Measurements from ENCODE around the gene ZDHHC8.

Gene ZDHHC8

GRCh38 chr22:20141186-20142077, 9.8 kb downstream of the ZDHHC8 start:
- no peak for DNase-seq

DNA sequence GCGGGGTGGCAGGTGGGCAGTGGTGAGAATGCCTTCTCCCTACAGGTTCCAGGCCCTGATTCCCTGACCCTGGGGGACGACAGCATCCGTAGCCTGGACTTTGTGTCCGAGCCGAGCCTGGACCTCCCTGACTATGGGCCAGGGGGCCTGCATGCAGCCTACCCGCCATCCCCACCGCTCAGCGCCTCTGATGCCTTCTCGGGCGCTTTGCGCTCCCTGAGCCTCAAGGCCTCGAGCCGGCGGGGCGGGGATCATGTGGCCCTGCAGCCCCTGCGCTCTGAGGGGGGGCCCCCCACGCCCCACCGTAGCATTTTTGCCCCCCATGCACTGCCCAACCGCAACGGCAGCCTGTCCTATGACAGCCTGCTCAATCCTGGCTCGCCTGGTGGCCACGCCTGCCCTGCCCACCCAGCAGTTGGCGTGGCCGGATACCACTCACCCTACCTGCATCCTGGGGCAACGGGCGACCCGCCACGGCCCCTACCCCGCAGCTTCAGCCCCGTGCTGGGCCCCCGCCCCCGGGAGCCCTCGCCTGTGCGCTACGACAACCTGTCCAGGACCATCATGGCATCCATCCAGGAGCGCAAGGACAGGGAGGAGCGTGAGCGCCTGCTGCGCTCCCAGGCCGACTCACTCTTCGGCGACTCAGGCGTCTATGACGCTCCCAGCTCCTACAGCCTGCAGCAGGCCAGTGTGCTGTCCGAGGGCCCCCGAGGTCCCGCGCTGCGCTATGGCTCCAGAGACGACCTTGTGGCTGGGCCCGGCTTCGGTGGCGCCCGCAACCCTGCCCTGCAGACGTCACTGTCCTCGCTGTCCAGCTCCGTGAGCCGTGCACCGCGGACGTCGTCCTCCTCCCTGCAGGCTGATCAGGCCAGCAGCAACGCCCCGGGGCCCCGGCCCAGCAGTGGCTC, 11.4 kb downstream of the ZDHHC8 start:
- DNase-seq = no peak
- no peak for TF ChIP-seq CTCF (IDR thresholded peaks at IDR 0.05; ENCODE audit: low read depth, low read length)
- Histone ChIP-seq H3K27ac (no peak overlapping the region), H3K36me3 (no peaks in the 10 kb centered on the region; the same call in 1 of the 2 replicates), H3K4me3 (ENCODE audit: low read depth, low read length) (no peak overlapping the region), H3K9me3 (ENCODE audit: severe bottlenecking) (no peaks in the 10 kb centered on the region), H3K27me3 (ENCODE audit: insufficient read depth, low read depth, severe bottlenecking) (no peaks in the 10 kb centered on the region)

More at GRCh38 chr22:20141186-20142077, 9.8 kb downstream of the ZDHHC8 start:
- Histone ChIP-seq H3K4me3 (ENCODE audit: low read depth, low read length) (no peak overlapping the region), H3K27ac (no peak overlapping the region), H3K36me3 (no peaks in the 10 kb centered on the region; the same call in 1 of the 2 replicates), H3K9me3 (ENCODE audit: severe bottlenecking) (no peaks in the 10 kb centered on the region), H3K27me3 (ENCODE audit: insufficient read depth, low read depth, severe bottlenecking) (no peaks in the 10 kb centered on the region)
- no peak for TF ChIP-seq CTCF (IDR thresholded peaks at IDR 0.05; ENCODE audit: low read depth, low read length)

DNA sequence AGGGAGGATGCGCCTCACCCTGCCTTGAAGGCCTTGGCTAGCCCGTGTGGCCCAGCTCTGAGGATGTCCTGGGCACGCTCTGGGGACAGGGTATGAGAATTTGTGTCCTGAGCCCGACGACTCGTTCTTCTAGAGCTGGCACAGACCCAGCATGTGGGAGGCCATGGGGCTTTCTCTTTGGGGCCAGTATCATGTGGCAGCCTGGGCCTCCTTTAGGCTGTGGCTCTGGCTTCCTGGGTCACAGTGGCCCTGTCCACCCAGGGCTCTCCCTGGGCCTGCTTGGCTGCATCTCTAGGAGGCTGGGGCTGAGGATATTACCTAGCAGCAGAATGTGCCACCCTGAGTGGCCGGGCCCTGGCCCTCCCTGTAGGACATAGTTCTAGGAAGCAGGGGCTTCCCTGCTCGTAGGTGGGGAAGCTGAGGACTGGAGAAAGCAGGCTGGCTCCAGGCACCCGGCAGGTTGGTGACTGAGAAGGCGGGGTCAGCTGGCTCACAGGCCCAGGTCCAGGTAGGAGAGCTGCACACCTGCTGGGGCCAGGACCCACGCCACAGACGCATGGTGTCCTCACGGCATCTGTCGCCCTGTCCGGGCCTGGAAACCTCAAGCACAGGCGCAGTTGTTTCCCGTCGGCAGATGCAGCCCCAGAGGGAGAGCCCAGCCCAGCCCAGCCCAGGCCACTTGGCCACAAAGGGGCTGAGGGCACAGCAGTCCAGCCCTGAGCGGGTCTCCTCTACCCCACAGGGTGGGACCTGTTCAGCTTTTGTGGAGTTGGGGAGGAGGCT, 12.5 kb downstream of the ZDHHC8 start:
- no peaks in the 10 kb centered on the region for H3K9me3 ChIP-seq (ENCODE audit: severe bottlenecking)
- no peaks in the 10 kb centered on the region; the same call in 1 of the 2 replicates for H3K36me3 ChIP-seq
- H3K4me3 ChIP-seq (ENCODE audit: low read depth, low read length) = no peak overlapping the region
- DNase-seq = no peak
- H3K27ac ChIP-seq = no peak overlapping the region
- no peaks in the 10 kb centered on the region for H3K27me3 ChIP-seq (ENCODE audit: insufficient read depth, low read depth, severe bottlenecking)
- TF ChIP-seq CTCF (IDR thresholded peaks at IDR 0.05; ENCODE audit: low read depth, low read length) = no peak

DNA sequence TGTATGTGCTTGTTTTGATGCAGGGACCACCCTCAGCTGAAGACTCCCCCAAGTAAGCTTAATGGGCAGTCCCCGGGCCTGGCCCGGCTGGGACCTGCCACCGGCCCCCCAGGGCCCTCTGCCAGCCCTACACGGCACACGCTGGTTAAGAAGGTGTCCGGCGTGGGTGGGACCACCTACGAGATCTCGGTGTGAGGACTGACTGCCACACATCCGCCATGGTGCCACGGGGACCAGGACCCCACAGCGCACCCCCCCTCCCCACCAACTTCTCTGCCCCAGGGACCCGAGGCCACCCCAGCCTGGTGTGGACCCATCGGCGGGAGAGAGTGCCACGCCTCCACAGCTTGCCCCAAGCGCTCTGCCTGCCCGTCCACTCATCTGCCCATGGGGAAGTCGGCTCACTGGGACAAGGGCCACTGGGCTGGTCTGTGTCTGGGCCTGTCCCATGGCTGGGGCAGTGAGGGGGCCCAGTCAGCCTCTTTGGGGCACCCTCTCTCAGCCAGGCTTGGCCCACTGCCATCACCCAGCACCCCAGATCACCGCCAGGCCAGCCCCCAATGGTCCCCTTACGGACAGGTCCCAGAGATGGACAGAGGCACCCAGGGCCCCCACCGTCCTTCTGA, 13.7 kb downstream of the ZDHHC8 start:
- TF ChIP-seq CTCF (IDR thresholded peaks at IDR 0.05; ENCODE audit: low read depth, low read length) = no peak
- Histone ChIP-seq H3K27me3 (ENCODE audit: insufficient read depth, low read depth, severe bottlenecking) (no peaks in the 10 kb centered on the region), H3K27ac (no peak overlapping the region), H3K9me3 (ENCODE audit: severe bottlenecking) (no peaks in the 10 kb centered on the region), H3K36me3 (no peaks in the 10 kb centered on the region), H3K4me3 (ENCODE audit: low read depth, low read length) (no peak overlapping the region)
- DNase-seq = no peak

DNA sequence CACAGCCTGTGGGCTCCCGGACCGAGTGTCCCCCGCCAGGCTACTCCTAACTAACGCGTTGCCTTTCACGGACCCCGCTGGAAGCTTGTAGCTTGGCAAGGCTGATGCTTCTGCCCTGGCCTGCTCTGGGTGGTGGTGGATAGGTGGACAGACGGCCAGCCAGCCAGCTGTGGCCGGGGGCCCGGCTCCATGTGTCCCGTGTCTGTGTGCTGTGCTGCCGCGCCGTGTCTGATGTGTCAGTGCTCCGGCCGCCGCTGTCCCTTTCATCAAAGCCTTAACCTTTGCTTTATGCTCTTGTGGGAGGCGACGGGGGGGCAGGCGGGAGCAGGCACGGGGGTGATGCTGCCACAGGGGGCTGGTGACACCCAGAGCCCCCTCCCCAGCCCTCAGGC, 14.2 kb downstream of the ZDHHC8 start:
- H3K36me3 ChIP-seq = no peaks in the 10 kb centered on the region
- H3K4me3 ChIP-seq (ENCODE audit: low read depth, low read length) = no peak overlapping the region
- DNase-seq = no peak
- H3K27me3 ChIP-seq (ENCODE audit: insufficient read depth, low read depth, severe bottlenecking) = no peaks in the 10 kb centered on the region
- no peak for TF ChIP-seq CTCF (IDR thresholded peaks at IDR 0.05; ENCODE audit: low read depth, low read length)
- H3K27ac ChIP-seq = no peak overlapping the region
- H3K9me3 ChIP-seq (ENCODE audit: severe bottlenecking) = no peaks in the 10 kb centered on the region
